Measurements from ENCODE around the gene JAM2.

DNA sequence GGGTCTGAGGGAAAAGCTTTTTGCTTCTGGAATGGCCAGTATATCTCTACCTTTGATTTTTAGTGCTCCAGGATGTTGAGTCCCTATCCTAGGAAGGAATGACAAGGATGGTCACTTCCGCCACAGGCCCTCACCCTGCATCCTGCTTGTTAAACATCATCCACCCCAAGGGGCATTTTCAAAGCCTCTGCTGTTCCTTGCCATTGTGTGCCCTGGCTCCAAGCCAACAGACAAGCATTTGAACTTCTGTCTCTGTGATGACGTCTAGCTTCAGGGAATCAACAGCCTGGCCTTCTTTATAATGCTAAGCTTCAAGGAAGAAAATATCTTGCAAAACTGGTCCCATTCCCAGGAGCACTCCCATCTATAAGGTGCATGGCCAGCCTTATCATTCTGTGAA lies 12.3 kb upstream of the JAM2 start:
- TF ChIP-seq POLR2A (IDR thresholded peaks at IDR 0.05) = no peak
- TF ChIP-seq, protein P1, sequence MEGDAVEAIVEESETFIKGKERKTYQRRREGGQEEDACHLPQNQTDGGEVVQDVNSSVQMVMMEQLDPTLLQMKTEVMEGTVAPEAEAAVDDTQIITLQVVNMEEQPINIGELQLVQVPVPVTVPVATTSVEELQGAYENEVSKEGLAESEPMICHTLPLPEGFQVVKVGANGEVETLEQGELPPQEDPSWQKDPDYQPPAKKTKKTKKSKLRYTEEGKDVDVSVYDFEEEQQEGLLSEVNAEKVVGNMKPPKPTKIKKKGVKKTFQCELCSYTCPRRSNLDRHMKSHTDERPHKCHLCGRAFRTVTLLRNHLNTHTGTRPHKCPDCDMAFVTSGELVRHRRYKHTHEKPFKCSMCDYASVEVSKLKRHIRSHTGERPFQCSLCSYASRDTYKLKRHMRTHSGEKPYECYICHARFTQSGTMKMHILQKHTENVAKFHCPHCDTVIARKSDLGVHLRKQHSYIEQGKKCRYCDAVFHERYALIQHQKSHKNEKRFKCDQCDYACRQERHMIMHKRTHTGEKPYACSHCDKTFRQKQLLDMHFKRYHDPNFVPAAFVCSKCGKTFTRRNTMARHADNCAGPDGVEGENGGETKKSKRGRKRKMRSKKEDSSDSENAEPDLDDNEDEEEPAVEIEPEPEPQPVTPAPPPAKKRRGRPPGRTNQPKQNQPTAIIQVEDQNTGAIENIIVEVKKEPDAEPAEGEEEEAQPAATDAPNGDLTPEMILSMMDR (IDR thresholded peaks at IDR 0.05) = no peak

Measured in heart left ventricle (tissue), 13 donors.